ENCODE results near the gene WDSUB1.

Gene WDSUB1

DNA sequence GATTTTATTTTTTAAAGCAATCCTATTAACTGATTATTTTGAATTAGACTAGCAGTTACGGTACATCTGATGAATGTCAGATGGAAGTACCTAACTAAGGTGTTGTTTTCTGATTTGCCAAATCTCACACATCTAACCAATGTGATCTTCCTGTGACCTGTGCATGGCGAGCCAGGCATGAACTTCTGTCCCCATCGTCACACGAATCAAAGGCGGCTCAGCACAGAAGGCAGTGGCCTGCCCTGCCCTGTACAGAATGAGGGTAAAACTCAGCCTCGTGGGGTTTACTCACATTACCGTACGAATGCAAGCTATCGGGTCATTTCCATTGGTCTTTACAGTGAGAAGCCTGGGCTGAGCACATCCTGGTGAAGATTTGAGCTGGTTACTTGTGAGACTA, 87.3 kb downstream of the WDSUB1 start:
- ATAC-seq (ENCODE audit: insufficient read depth, low read depth), result no peak
- Histone ChIP-seq H3K27me3 (ENCODE audit: insufficient read depth, low read length, poor library complexity) (no peaks in the 10 kb centered on the region), H2AFZ (ENCODE audit: low read depth, low read length) (no peak overlapping the region)

DNA sequence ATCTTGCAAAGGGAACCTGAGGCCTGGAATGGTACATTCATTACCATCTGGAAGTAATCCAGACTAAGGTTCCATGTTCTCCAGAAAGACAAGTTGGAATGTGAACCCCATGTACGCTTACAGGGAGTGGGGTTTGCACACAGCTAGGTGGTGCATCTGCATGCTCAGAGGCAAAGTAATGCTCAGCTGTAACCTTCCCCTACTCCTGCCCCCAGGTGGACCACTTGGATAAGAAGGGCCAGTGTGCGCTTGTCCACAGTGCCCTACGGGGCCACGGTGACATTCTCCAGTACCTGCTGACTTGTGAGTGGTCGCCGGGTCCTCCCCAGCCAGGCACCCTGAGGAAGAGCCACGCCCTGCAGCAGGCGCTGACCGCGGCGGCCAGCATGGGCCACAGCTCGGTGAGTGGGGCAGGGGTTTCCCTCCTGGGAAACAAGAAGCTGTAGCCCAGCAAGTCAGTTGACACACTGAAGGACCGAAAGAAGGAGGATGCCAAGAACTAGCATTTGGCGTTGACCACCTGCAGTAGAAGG, 90.0 kb downstream of the WDSUB1 start:
- no peaks in the 10 kb centered on the region; the same call in 1 of the 2 replicates for H3K4me1 ChIP-seq (ENCODE audit: insufficient read depth, low read length)
- no peaks in the 10 kb centered on the region for H4K20me1 ChIP-seq (ENCODE audit: insufficient read depth, low read length)

More for the DNA sequence above, 87.3 kb downstream of the WDSUB1 start:
- Histone ChIP-seq H3K4me3 (ENCODE audit: low read depth in 1 of 2, low read length in 2 of 2) (no peak overlapping the region), H3K27ac (ENCODE audit: low read length) (no peak overlapping the region), H3K36me3 (ENCODE audit: insufficient read depth, low read length) (peaks cover 24% of the 10 kb centered on the region; the same call in 1 of the 2 replicates), H3K4me1 (ENCODE audit: insufficient read depth, low read length) (no peaks in the 10 kb centered on the region; the same call in 1 of the 2 replicates), H3K79me2 (ENCODE audit: insufficient read depth, low read length) (no peaks in the 10 kb centered on the region), H4K20me1 (ENCODE audit: insufficient read depth, low read length) (no peaks in the 10 kb centered on the region), H3K9ac (ENCODE audit: low read depth, low read length) (no peak overlapping the region), H3K4me2 (ENCODE audit: insufficient read depth, low read length) (no peak overlapping the region), H3K9me3 (ENCODE audit: insufficient read depth, low read length, severe bottlenecking) (no peaks in the 10 kb centered on the region)
- TF ChIP-seq, protein P1, sequence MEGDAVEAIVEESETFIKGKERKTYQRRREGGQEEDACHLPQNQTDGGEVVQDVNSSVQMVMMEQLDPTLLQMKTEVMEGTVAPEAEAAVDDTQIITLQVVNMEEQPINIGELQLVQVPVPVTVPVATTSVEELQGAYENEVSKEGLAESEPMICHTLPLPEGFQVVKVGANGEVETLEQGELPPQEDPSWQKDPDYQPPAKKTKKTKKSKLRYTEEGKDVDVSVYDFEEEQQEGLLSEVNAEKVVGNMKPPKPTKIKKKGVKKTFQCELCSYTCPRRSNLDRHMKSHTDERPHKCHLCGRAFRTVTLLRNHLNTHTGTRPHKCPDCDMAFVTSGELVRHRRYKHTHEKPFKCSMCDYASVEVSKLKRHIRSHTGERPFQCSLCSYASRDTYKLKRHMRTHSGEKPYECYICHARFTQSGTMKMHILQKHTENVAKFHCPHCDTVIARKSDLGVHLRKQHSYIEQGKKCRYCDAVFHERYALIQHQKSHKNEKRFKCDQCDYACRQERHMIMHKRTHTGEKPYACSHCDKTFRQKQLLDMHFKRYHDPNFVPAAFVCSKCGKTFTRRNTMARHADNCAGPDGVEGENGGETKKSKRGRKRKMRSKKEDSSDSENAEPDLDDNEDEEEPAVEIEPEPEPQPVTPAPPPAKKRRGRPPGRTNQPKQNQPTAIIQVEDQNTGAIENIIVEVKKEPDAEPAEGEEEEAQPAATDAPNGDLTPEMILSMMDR (IDR thresholded peaks at IDR 0.05; ENCODE audit: borderline replicate concordance, extremely low read depth, low read length, poor library complexity, severe bottlenecking), result no peak
- no peak for TF ChIP-seq EZH2 (IDR thresholded peaks at IDR 0.05; ENCODE audit: borderline replicate concordance, low read depth, low read length, severe bottlenecking)
- no peak for DNase-seq

DNA sequence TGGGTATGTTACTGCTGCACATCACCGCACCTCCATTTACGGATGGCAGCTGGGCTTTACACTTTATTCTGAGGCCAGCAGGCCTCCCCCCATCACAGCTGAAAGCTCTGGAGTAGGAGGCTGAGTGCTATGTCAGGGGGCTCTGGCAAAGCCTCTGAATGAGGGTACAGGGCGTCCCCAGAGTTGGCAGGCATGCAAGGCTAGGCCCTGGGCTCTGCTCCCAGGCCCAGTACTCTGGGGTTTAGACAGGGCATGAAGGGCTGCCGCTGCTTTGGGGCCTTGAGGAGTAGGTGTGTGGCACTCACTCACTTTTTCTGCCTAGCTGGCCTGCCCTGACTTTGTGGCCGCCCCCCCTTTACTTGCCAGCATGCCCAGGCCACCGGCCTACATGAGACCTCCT, 90.8 kb downstream of the WDSUB1 start:
- H3K4me2 ChIP-seq (ENCODE audit: insufficient read depth, low read length), result no peak overlapping the region
- ATAC-seq (ENCODE audit: insufficient read depth, low read depth) (no peak), DNase-seq (no peak)
- no peaks in the 10 kb centered on the region for H4K20me1 ChIP-seq (ENCODE audit: insufficient read depth, low read length)
- no peak overlapping the region for H3K27ac ChIP-seq (ENCODE audit: low read length)
- no peaks in the 10 kb centered on the region for H3K79me2 ChIP-seq (ENCODE audit: insufficient read depth, low read length)
- no peak overlapping the region for H3K9ac ChIP-seq (ENCODE audit: low read depth, low read length)
- peaks cover 23% of the 10 kb centered on the region; the same call in 1 of the 2 replicates for H3K36me3 ChIP-seq (ENCODE audit: insufficient read depth, low read length)
- no peak overlapping the region for H3K4me3 ChIP-seq (ENCODE audit: low read depth in 1 of 2, low read length in 2 of 2)
- H2AFZ ChIP-seq (ENCODE audit: low read depth, low read length), result no peak overlapping the region
- H3K4me1 ChIP-seq (ENCODE audit: insufficient read depth, low read length), result no peaks in the 10 kb centered on the region
- no peak for TF ChIP-seq EZH2 (IDR thresholded peaks at IDR 0.05; ENCODE audit: borderline replicate concordance, low read depth, low read length, severe bottlenecking)
- TF ChIP-seq, protein P1 (IDR thresholded peaks at IDR 0.05; ENCODE audit: borderline replicate concordance, extremely low read depth, low read length, poor library complexity, severe bottlenecking), result no peak
- no peaks in the 10 kb centered on the region for H3K9me3 ChIP-seq (ENCODE audit: insufficient read depth, low read length, severe bottlenecking)
- no peaks in the 10 kb centered on the region for H3K27me3 ChIP-seq (ENCODE audit: insufficient read depth, low read length, poor library complexity)

More for the DNA sequence above, 90.0 kb downstream of the WDSUB1 start:
- TF ChIP-seq, protein P1 (IDR thresholded peaks at IDR 0.05; ENCODE audit: borderline replicate concordance, extremely low read depth, low read length, poor library complexity, severe bottlenecking), result no peak
- no peak for TF ChIP-seq EZH2 (IDR thresholded peaks at IDR 0.05; ENCODE audit: borderline replicate concordance, low read depth, low read length, severe bottlenecking)
- no peaks in the 10 kb centered on the region for H3K27me3 ChIP-seq (ENCODE audit: insufficient read depth, low read length, poor library complexity)
- no peak overlapping the region for H3K9ac ChIP-seq (ENCODE audit: low read depth, low read length)
- no peak overlapping the region for H3K27ac ChIP-seq (ENCODE audit: low read length)
- no peak overlapping the region for H2AFZ ChIP-seq (ENCODE audit: low read depth, low read length)
- ATAC-seq (ENCODE audit: insufficient read depth, low read depth) (no peak), DNase-seq (no peak)
- no peaks in the 10 kb centered on the region for H3K9me3 ChIP-seq (ENCODE audit: insufficient read depth, low read length, severe bottlenecking)
- peaks cover 26% of the 10 kb centered on the region; the same call in 1 of the 2 replicates for H3K36me3 ChIP-seq (ENCODE audit: insufficient read depth, low read length)
- no peak overlapping the region for H3K4me3 ChIP-seq (ENCODE audit: low read depth in 1 of 2, low read length in 2 of 2)
- H3K79me2 ChIP-seq (ENCODE audit: insufficient read depth, low read length), result no peaks in the 10 kb centered on the region
- H3K4me2 ChIP-seq (ENCODE audit: insufficient read depth, low read length), result no peak overlapping the region
